Activated naive CD4-positive, alpha-beta T cell treated with anti-CD3 and anti-CD28 coated beads for 36 hours (primary cell): ENCODE data around the gene CYB5R4. TPM values are rescaled to one million over a fixed set of nuclear protein-coding genes. Genes with fewer than 3 reads are reported as not detected.

Experiments used
- CTCF ChIA-PET: fragments of 350-600 bp; sonication (Branson Sonifier 250); formaldehyde crosslinking; loops from one replicate; lab custom pipeline; 2021; ENCODE audit warnings: antibody characterized with exemption; lab: Charles Lee
- DNase-seq: peaks from one replicate; pipeline ENCODE4 v3.0.0-alpha.2; 2020
- H3K27ac Mint-ChIP-seq: one replicate; pipeline ENCODE4 v1.8.0; 2021; ENCODE audit warnings: mild to moderate bottlenecking, mixed read lengths
- H3K27me3 Mint-ChIP-seq: one replicate; pipeline ENCODE4 v1.8.0; 2021; ENCODE audit warnings: low read depth, mixed read lengths
- H3K36me3 Mint-ChIP-seq: one replicate; pipeline ENCODE4 v1.8.0; 2021; ENCODE audit warnings: low read depth, mixed read lengths
- H3K4me1 Mint-ChIP-seq: one replicate; pipeline ENCODE4 v1.8.0; 2021; ENCODE audit warnings: low read depth, mixed read lengths
- H3K4me3 Mint-ChIP-seq: one replicate; pipeline ENCODE4 v1.8.0; 2021; ENCODE audit warnings: mild to moderate bottlenecking, moderate library complexity, mixed read lengths
- H3K9me3 Mint-ChIP-seq: one replicate; pipeline ENCODE4 v1.8.0; 2021; ENCODE audit warnings: mixed read lengths
- intact Hi-C: fragments of 100-400 bp; cut with micrococcal nuclease; formaldehyde crosslinking; loops from one replicate; pipeline ENCODE4 v1.15.1; 2023
- total RNA-seq, 2 experiments: library from RNA; stranded (reverse); gene quantifications; one replicate each; pipeline ENCODE4 v1.2.3, GENCODE V29; 2021

The CYB5R4 gene
- total RNA-seq, 2 experiments from 2014 or later, result 23.5 to 24.5 TPM

DNA sequence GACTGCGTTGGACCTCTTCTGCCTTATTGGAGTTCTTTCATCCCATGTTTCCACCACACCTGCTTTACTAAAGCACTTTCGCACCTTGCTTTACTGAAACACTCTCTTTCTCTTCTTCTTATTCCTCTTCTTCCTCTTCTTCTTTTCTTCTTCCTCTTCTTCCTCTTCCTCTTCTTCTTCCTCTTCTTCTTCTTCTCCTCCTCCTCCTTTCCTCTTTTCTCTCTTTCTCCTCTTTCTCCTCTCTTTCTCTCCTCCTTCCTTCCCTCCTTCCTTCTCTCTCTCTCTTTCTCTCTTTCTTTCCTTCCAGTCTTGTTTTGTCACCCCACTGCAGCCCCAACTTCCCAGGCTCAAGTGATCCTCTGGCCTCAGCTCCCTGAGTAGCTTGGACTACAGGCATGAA, 10.4 kb upstream of the CYB5R4 start:
- Mint-ChIP-seq H3K4me3 (no peak overlapping the region), H3K27ac (no peak overlapping the region), H3K4me1 (peaks cover 5% of the 10 kb centered on the region), H3K36me3 (no peaks in the 10 kb centered on the region), H3K9me3 (no peaks in the 10 kb centered on the region), H3K27me3 (peaks cover 52% of the 10 kb centered on the region)
- intact Hi-C loops, result no loop called here
- DNase-seq, result no peak
- CTCF ChIA-PET, result interaction anchor here (0.6 kb wide), 1 partner anchor 12 kb away, joined by 3 read pairs; no protein-coding TSS in a partner anchor

DNA sequence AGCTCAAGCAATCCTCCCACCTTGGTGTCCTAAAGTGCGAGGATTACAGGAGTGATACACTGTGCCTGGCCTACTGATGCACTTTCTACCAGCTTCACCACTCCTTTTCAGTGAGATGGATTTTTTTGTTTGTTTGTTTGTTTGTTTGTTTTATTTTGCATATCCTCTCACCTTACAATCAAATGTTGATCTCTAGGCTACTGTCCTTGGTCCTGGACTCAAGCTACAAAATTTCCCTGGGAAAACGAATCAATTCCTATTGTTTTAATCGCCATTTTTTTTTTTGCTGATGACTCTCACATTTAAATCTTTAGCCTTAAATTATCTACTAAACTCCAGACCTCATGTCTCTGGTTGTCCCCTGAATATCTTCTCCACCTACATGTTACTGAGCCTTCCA, 9.9 kb upstream of the CYB5R4 start:
- intact Hi-C loops, result no loop called here
- H3K4me1 Mint-ChIP-seq, result peaks cover 9% of the 10 kb centered on the region
- no peak for DNase-seq
- H3K36me3 Mint-ChIP-seq, result no peaks in the 10 kb centered on the region
- CTCF ChIA-PET, result interaction anchor here (0.6 kb wide), 1 partner anchor 11 kb away, joined by 3 read pairs; no protein-coding TSS in a partner anchor
- H3K27me3 Mint-ChIP-seq, result peaks cover 56% of the 10 kb centered on the region
- no peak overlapping the region for H3K27ac Mint-ChIP-seq
- no peak overlapping the region for H3K4me3 Mint-ChIP-seq
- H3K9me3 Mint-ChIP-seq, result no peaks in the 10 kb centered on the region

DNA sequence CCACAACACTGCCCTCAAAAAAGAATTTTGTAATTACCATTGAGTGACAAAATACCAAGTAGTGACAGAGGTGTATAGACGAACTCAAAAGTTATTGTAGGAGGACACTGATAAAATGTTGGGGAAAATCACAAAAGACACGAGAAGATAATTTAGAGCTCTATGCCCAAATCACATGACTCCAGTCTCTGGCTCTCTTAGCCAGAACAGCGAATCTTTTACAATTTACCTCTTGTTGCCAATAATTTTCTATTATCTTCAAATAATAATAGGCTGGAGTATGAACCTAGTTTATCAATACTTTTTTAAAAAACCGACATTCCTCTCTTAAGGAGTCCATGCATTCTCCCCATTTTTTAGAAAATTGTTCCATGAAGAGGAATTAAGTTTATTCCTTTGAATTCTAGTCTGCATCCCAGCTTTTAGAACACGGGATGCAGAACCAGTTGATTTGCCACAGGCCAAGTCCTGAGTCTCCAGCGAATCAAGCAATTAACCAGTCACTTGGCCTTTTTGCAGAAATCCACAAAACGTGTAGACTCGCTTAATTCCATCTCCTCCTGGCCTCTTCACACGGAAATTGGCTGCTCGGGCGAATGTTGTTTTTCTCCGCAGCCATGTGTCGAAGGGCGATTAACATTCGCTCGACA, 6.8 kb upstream of the CYB5R4 start:
- CTCF ChIA-PET, result interaction anchor here (1.0 kb wide), 1 partner anchor 101 kb away, joined by 3 read pairs; no protein-coding TSS in a partner anchor
- H3K4me1 Mint-ChIP-seq, result peaks cover 7% of the 10 kb centered on the region
- peaks cover 67% of the 10 kb centered on the region for H3K27me3 Mint-ChIP-seq
- no peak overlapping the region for H3K27ac Mint-ChIP-seq
- DNase-seq, result no peak
- no peaks in the 10 kb centered on the region for H3K36me3 Mint-ChIP-seq
- intact Hi-C loops, result no loop called here
- H3K9me3 Mint-ChIP-seq, result no peaks in the 10 kb centered on the region
- H3K4me3 Mint-ChIP-seq, result peak overlapping the region; percentile 65

DNA sequence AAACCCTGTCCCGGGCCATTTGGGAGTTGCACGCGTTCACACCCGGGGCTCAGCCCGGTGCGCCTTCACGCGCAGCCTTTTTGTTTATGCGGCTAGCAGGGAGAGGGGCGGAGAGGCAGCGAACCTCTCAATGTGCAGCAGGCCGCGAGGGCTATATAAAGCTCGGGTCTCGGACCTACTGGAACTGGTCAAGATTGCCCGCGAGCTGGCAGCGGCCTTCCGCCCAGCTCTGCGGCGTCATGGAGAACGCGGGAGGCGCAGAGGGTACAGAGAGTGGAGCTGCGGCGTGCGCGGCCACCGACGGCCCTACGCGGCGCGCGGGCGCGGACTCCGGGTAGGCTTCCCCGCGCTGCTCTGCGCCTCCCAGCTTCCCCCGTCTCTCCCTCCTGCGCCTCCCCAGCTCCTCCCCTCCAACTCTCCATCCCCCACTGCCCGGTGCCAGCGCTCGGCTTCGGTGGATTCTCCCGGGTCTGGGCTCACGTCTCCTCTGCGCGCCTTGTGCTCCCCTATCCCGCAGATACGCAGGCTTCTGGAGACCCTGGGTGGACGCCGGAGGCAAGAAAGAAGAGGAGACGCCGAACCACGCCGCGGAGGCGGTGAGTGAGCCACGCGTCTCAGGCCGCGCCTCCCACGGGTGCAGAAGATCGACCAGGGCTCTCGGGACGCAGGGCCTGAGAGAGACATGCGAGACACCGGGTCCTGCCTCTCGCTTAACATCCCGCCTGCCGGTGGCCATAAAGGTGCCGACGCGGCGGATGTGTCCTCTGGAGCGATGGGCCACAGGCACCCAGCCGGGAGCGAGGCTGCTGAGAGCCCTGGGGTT, 6.1 kb upstream of the CYB5R4 start, which contains the start of gene RIPPLY2:
Gene RIPPLY2, plus strand, starts transcription at position 183 of the 823 bp plus-strand sequence. Its CDS starts 57 bp downstream, at position 240.
- DNase-seq, result no peak
- H3K27ac Mint-ChIP-seq, result no peak within 1 kb of the TSS
- peaks cover 66% of the 10 kb centered on the region for H3K27me3 Mint-ChIP-seq
- no peaks in the 10 kb centered on the region for H3K9me3 Mint-ChIP-seq
- H3K4me1 Mint-ChIP-seq, result peaks cover 7% of the 10 kb centered on the region
- H3K36me3 Mint-ChIP-seq, result no peaks in the 10 kb centered on the region
- CTCF ChIA-PET, result no interaction called here
- H3K4me3 Mint-ChIP-seq, result peak within 1 kb of the TSS; percentile 65
- intact Hi-C loops, result no loop called here

DNA sequence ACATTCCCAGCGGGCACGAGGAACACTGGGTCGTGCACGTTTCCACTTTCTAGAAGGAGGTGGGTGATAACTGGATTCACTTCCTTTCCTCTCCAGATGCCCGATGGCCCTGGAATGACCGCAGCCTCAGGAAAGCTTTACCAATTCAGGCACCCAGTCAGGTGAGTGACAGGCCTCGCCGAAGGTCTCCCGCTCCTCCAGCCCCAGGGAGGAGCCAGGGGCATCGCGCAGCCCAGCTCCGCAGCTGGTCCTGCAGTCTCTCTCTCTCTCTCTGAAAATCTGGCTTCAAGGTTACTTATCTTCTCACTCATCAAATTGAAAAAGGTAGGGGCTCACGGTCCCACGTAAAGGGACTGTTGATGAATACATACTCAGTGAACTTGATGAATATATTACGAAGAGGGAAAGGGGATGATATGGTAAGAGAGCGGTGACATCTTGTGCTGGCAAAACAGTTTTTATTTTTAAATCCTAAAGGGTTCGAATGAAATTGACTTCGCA, 5.4 kb upstream of the CYB5R4 start:
- intact Hi-C loops, result no loop called here
- Mint-ChIP-seq H3K4me1 (peaks cover 12% of the 10 kb centered on the region), H3K4me3 (peak overlapping the region; percentile 65), H3K9me3 (no peaks in the 10 kb centered on the region), H3K27ac (no peak overlapping the region), H3K36me3 (no peaks in the 10 kb centered on the region), H3K27me3 (peaks cover 60% of the 10 kb centered on the region)
- CTCF ChIA-PET, result no interaction called here
- no peak for DNase-seq

DNA sequence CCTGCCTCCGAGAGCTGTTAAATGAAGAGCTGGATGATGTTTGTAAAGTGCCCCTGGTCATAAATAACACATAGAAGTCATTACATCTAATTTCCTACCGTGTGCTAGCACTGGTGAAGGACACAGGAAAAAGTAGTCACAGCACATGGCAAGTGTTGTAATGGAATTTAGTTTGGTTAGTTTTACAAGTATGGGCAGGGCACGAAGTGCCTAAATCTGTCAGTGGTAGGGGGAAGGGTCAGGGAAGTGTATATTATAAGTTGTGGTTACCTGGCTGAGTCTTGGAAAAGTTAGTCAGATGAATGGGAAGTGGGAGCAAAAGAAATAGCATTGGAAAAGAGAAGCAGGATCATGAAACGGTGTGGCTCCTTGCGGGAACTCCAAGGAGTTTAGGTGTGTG, 4.7 kb upstream of the CYB5R4 start:
- Mint-ChIP-seq H3K27me3 (peaks cover 54% of the 10 kb centered on the region), H3K36me3 (no peaks in the 10 kb centered on the region), H3K4me3 (no peak overlapping the region), H3K9me3 (no peaks in the 10 kb centered on the region), H3K27ac (no peak overlapping the region), H3K4me1 (peaks cover 15% of the 10 kb centered on the region)
- no peak for DNase-seq
- CTCF ChIA-PET, result no interaction called here
- intact Hi-C loops, result loop anchor here (5.0 kb wide), 1 partner anchor 787 kb away; the partner anchor contains the start of genes DOP1A and UBE3D

DNA sequence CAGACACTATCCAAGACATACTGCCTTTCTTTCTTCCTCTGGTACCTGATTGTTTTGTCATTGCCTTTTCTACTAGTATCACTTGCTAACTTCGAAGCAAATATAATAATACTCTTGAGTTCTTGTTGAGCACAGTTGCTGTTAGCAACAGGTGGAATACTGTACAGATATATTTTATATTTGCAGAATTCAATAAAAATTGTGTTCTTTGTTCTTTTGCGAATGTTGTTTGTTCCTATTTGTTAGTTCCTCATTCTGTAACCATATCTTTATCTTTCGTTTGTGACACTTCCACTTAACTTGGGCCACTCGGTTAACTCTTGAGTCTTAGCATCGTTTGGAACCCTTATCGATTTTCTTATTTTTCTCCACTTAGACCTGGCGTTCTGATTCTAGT, 868 bp downstream of the CYB5R4 start:
- CTCF ChIA-PET, result interaction anchor here (0.7 to 1.9 kb wide), 4 partner anchors 10 to 21 kb away, joined by 3 to 7 read pairs (median 4); no protein-coding TSS in a partner anchor
- Mint-ChIP-seq H3K36me3 (peaks cover 11% of the 10 kb centered on the region), H3K4me1 (peaks cover 28% of the 10 kb centered on the region), H3K9me3 (no peaks in the 10 kb centered on the region), H3K27me3 (peaks cover 5% of the 10 kb centered on the region), H3K27ac (peak overlapping the region; percentile 82), H3K4me3 (peak overlapping the region; percentile 100)
- intact Hi-C loops, result loop anchor here (1.0 to 10.0 kb wide), 2 partner anchors 13 to 1814 kb away; no protein-coding TSS in a partner anchor
- DNase-seq, result no peak

DNA sequence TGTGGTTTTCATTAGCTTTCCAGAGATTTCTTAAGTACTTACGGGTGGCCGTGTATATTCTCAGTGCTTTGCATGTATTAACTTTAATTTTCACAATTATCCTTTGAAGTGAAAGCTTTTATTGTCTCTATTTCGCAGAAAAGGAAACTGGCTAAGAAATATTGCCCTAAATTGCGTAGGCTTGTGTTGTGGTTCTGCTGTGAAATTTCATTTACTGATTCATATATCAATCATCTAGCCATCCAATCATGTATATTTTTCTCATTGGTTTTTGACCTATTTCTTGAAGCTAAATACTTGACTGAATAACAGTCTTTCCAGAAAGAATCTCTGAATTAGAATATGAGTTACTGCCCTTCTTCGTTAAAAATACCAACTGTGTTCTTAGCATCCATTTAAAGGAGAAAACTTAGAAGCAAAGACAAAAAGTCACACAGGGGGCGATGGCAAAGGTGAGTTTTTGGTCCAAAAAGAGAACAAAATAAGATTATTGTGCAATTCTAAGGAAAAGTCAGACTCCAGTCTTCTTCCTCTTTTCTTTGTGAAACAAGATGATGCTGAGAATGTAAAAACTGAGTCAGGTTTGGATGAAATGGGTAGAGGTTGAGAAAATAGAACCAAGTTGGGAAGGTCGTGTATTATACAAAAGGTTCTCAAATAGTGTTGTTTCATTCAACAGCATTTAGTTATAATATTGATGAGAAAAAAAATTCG, 1.4 kb downstream of the CYB5R4 start:
- H3K27ac Mint-ChIP-seq, result no peak overlapping the region
- peaks cover 2% of the 10 kb centered on the region for H3K27me3 Mint-ChIP-seq
- CTCF ChIA-PET, result interaction anchor here (0.7 to 1.6 kb wide), 3 partner anchors 11 to 21 kb away, joined by 3 to 5 read pairs (median 4); no protein-coding TSS in a partner anchor
- H3K4me3 Mint-ChIP-seq, result peak overlapping the region; percentile 100
- peaks cover 28% of the 10 kb centered on the region for H3K4me1 Mint-ChIP-seq
- DNase-seq, result no peak
- peaks cover 17% of the 10 kb centered on the region for H3K36me3 Mint-ChIP-seq
- intact Hi-C loops, result loop anchor here (1.0 to 10.0 kb wide), 2 partner anchors 12 to 1814 kb away; no protein-coding TSS in a partner anchor
- no peaks in the 10 kb centered on the region for H3K9me3 Mint-ChIP-seq

DNA sequence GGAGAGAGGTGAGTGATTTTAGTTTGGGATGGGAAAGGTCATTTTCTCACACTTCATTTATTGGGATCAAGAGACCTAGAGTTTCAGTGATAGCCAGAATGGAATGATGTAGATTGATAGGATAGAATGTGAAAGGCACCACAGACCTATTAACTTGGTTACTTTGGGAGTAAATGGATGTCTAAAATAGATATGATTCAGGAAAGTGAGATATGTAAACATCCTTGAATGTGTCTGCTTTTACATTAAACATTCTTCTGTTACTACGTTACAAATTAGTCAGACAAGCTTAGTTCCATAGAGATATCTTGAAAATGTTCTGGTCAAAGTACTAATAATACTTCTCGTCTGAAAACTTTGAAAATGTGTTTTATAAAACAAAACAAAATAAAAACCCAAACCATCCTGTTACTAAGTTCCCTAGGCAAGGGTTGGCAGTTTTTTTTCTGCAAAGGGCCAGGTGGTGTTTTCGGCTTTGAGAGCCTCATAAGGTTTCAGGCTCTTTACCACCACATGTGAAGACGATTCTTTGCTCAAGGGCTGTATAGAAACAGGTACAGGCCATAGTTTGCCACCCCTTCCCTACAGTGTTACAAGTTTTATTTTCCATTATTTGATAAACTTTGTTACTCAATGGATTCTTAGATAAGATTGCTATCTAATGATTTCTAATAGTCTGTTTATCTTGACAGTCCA, 3.4 kb downstream of the CYB5R4 start:
- intact Hi-C loops, result loop anchor here (10.0 kb wide), 1 partner anchor 1812 kb away; no protein-coding TSS in a partner anchor

DNA sequence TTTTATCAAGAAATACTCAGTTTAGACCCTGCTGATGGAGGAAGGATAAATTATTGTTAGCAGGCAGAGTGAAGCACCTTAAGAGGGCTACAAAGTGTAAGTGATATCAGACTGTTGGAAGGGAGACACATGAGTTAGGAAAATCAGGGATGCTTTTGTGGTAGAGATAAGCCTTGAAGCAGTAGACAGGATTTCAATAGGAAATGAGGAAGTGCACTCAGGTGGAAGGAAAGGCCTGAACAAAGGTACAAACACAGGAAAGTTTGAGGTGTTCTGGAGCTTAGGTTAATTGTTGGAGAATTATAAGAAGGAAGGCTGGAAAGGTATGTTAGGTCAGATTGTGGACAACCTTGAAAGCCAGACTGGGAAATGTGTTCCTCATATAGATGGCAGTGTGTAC, 7.6 kb downstream of the CYB5R4 start:
- peaks cover 8% of the 10 kb centered on the region for H3K9me3 Mint-ChIP-seq
- H3K36me3 Mint-ChIP-seq, result peaks cover 50% of the 10 kb centered on the region
- intact Hi-C loops, result loop anchor here (10.0 kb wide), 1 partner anchor 1808 kb away; no protein-coding TSS in a partner anchor
- CTCF ChIA-PET, result interaction anchor here (1.0 kb wide), 1 partner anchor 361 kb away, joined by 5 read pairs; the partner anchor contains the start of gene CEP162
- no peaks in the 10 kb centered on the region for H3K27me3 Mint-ChIP-seq
- H3K4me3 Mint-ChIP-seq, result no peak overlapping the region
- peaks cover 19% of the 10 kb centered on the region for H3K4me1 Mint-ChIP-seq
- DNase-seq, result no peak
- H3K27ac Mint-ChIP-seq, result no peak overlapping the region

More for the DNA sequence above, 3.4 kb downstream of the CYB5R4 start:
- peaks cover 8% of the 10 kb centered on the region for H3K9me3 Mint-ChIP-seq
- no peaks in the 10 kb centered on the region for H3K27me3 Mint-ChIP-seq
- H3K4me3 Mint-ChIP-seq, result no peak overlapping the region
- DNase-seq, result no peak
- peaks cover 28% of the 10 kb centered on the region for H3K4me1 Mint-ChIP-seq
- CTCF ChIA-PET, result no interaction called here
- peaks cover 36% of the 10 kb centered on the region for H3K36me3 Mint-ChIP-seq
- H3K27ac Mint-ChIP-seq, result no peak overlapping the region

DNA sequence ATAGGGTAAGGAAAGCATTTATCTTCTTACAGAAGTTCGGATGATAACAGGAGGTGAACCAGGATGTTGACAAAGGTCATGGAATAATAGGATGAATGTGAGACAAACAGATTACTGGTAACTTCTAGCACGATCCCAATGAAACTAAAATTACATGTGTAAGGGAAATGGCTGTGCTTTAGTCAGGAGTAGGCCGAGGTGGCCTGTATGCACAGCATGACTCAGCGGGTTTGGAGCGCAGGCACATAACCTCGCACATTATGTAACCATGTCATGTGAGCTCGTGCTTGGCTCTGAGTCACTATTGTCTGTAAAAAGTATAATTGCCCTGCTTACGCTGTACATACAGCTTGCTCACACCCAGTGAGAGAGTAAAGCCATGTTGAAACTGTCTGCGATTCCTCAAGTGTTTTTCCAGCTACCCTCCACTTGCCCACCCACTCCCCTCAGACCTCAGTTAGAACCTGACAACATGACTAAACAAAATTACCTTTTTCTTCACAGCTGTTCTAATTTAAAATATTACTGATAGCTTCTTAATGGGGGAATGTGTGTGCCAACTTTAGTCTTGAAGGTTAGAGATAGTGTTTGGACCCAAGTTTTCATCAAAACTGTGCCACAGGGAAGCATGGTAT, 8.2 kb downstream of the CYB5R4 start:
- peak; percentile 47 for DNase-seq
- Mint-ChIP-seq H3K9me3 (peaks cover 8% of the 10 kb centered on the region), H3K36me3 (peaks cover 50% of the 10 kb centered on the region), H3K4me3 (no peak overlapping the region), H3K27ac (no peak overlapping the region), H3K27me3 (no peaks in the 10 kb centered on the region), H3K4me1 (peaks cover 19% of the 10 kb centered on the region)
- CTCF ChIA-PET, result interaction anchor here (1.0 kb wide), 1 partner anchor 360 kb away, joined by 5 read pairs; the partner anchor contains the start of gene CEP162
- intact Hi-C loops, result loop anchor here (10.0 kb wide), 1 partner anchor 1807 kb away; no protein-coding TSS in a partner anchor
